GM18499 (cell line): ENCODE results near the gene GNB1L.

Source experiments
- ATAC-seq: cut with Tn5 transposase; IDR thresholded peaks from one replicate; pipeline ENCODE4 v1.9.1; 2021; ENCODE audit warnings: moderate number of reproducible peaks; ENCODE audit not compliant: insufficient read depth, unreplicated experiment

GNB1L gene

GRCh38 chr22:19743651-19744050, 111.0 kb downstream of the GNB1L start:
- ATAC-seq, result no peak

GRCh38 chr22:19743081-19743480, 111.6 kb downstream of the GNB1L start:
- no peak for ATAC-seq

- ATAC-seq, result no peak
Measured at GRCh38 chr22:19742160-19743066, 112.3 kb downstream of the GNB1L start.

- ATAC-seq, result no peak
Measured at GRCh38 chr22:19741053-19741452, 113.6 kb downstream of the GNB1L start.

GRCh38 chr22:19740586-19740985, 114.1 kb downstream of the GNB1L start:
- no peak for ATAC-seq

- no peak for ATAC-seq
Measured at GRCh38 chr22:19739911-19740449, 114.7 kb downstream of the GNB1L start.

- no peak for ATAC-seq
Measured at GRCh38 chr22:19739448-19739895, 115.2 kb downstream of the GNB1L start.

- ATAC-seq, result no peak
Measured at GRCh38 chr22:19738664-19739447, 115.8 kb downstream of the GNB1L start.

- ATAC-seq, result no peak
Measured at GRCh38 chr22:19737846-19738663, 116.6 kb downstream of the GNB1L start.

- ATAC-seq, result no peak
Measured at GRCh38 chr22:19735665-19736510, 118.8 kb downstream of the GNB1L start.

- ATAC-seq, result no peak
Measured at GRCh38 chr22:19734837-19735382, 119.8 kb downstream of the GNB1L start.

- no peak for ATAC-seq
Measured at GRCh38 chr22:19734163-19734562, 120.5 kb downstream of the GNB1L start.

GRCh38 chr22:19733755-19734154, 120.9 kb downstream of the GNB1L start:
- no peak for ATAC-seq
